Cardiac muscle cell (in vitro differentiated cells and primary cell): Measurements from ENCODE around the gene EFL1. TPM values are rescaled to one million over a fixed set of nuclear protein-coding genes. Genes with fewer than 3 reads are reported as not detected.

Experiments
- DNase-seq, 2 donors: peaks; one replicate each; pipeline versions ENCODE4 v3.0.0 to v3.0.0-alpha.2; 2010 to 2017; ENCODE audit warnings: low read depth in 1 of 2, low spot score in 1 of 2
- H3K27ac ChIP-seq: fragments of 200-600 bp; sonication (generic); 2 replicates; pipeline ENCODE4 v1.5.1; 2016
- H3K27me3 ChIP-seq: fragments of 200-600 bp; sonication (generic); 2 replicates; pipeline ENCODE4 v1.6.0; 2016; ENCODE audit warnings: control low read depth
- H3K36me3 ChIP-seq: fragments of 200-600 bp; sonication (generic); 2 replicates; pipeline ENCODE4 v1.5.1; 2016; ENCODE audit warnings: control low read depth
- H3K4me1 ChIP-seq: fragments of 200-600 bp; sonication (generic); 2 replicates; pipeline ENCODE4 v1.8.1; 2017; ENCODE audit warnings: low read depth, mild to moderate bottlenecking, mixed run types
- H3K4me3 ChIP-seq: fragments of 200-600 bp; sonication (generic); 2 replicates; pipeline ENCODE4 v1.5.1; 2016; ENCODE audit warnings: mild to moderate bottlenecking
- H3K9me3 ChIP-seq: fragments of 200-600 bp; sonication (generic); 2 replicates; pipeline ENCODE4 v1.5.1; 2017; ENCODE audit warnings: low read depth, mild to moderate bottlenecking, control low read depth
- polyA plus RNA-seq: library from polyadenylated mRNA; unstranded; fragments of >200 nt; fragmentation: Nextera tagmentation; extraction: Ambion mirVana; gene quantifications from 2 replicates; pipeline ENCODE4 v1.2.1, GENCODE V29; 2016
- total RNA-seq: library from RNA; depleted of rRNA; stranded (reverse); fragments of >200 nt; gene quantifications from 2 replicates; pipeline ENCODE4 v1.2.3, GENCODE V29; 2016
- TF ChIP-seq, protein P1 (sequence below): IDR thresholded peaks from 2 replicates; pipeline ENCODE4 v1.5.1; 2012; ENCODE audit warnings: low read depth, mild to moderate bottlenecking, low read length

Gene EFL1
- total and polyA plus RNA-seq, 2 experiments from 2014 or later = 46.7 to 54.8 TPM

DNA sequence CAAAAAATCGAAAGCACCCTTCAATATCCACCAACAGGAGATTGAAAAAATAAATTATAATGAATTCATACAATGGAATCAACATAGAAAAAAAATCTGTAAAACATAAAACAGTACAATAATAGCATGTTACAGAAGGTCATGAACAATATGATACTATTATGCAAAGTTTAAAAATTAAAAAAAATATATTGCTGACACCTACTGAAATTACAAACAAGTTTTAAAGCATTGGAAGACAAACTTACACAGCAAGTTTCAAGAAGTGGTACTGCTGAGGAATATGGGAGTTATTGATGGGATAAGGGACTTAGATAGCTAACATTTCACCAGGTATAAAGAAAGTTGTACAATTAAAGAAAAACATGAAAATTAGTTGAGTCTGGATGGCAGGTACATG is 89.4 kb downstream of the EFL1 start:
- TF ChIP-seq, protein P1, sequence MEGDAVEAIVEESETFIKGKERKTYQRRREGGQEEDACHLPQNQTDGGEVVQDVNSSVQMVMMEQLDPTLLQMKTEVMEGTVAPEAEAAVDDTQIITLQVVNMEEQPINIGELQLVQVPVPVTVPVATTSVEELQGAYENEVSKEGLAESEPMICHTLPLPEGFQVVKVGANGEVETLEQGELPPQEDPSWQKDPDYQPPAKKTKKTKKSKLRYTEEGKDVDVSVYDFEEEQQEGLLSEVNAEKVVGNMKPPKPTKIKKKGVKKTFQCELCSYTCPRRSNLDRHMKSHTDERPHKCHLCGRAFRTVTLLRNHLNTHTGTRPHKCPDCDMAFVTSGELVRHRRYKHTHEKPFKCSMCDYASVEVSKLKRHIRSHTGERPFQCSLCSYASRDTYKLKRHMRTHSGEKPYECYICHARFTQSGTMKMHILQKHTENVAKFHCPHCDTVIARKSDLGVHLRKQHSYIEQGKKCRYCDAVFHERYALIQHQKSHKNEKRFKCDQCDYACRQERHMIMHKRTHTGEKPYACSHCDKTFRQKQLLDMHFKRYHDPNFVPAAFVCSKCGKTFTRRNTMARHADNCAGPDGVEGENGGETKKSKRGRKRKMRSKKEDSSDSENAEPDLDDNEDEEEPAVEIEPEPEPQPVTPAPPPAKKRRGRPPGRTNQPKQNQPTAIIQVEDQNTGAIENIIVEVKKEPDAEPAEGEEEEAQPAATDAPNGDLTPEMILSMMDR = no peak
- no peak overlapping the region for H3K27ac ChIP-seq
- no peak overlapping the region for H3K4me3 ChIP-seq
- H3K9me3 ChIP-seq = no peaks in the 10 kb centered on the region
- peaks cover 9% of the 10 kb centered on the region for H3K4me1 ChIP-seq
- no peaks in the 10 kb centered on the region for H3K36me3 ChIP-seq
- no peaks in the 10 kb centered on the region for H3K27me3 ChIP-seq
- DNase-seq = no peak

DNA sequence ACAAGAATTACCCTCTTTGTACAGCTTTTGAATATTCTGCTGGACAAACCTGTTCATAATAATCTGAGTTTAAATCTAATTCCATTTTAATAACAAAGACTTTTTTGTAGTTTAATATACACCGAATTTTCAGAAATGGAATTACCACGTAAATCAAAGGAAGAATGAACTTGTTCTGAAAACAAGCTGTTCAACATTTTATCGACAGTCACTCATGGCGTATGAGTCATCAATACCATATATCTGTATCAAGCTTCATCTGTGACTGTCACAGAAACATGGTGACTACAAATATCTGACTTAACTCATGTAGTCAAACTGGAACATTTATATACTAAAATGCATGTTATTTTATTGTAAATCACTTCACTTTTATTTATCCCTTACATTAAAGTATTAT is 90.0 kb downstream of the EFL1 start:
- Histone ChIP-seq H3K36me3 (no peaks in the 10 kb centered on the region), H3K27me3 (no peaks in the 10 kb centered on the region), H3K4me3 (no peak overlapping the region), H3K9me3 (no peaks in the 10 kb centered on the region), H3K27ac (no peak overlapping the region), H3K4me1 (peaks cover 9% of the 10 kb centered on the region)
- TF ChIP-seq, protein P1 = no peak
- DNase-seq = no peak

DNA sequence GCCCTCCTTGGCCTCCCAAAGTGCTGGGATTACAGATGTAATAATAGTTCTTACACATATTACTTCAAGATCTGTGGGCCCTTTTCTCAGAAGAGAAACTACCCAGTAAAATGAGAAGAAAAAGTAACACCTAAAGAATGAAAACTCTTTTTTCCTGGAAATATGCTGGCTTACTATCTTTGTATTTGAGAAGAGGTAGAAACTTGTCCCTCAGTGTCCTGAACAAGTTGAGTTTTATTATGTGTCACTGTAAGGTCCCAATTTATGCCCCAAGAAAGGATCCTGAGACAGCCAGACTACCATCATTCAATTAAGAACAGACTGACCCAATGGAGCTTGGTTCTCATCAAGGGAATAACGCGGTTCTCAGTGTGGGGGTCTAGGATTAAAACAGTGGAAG is 93.8 kb downstream of the EFL1 start:
- no peak overlapping the region for H3K27ac ChIP-seq
- no peak for DNase-seq
- TF ChIP-seq, protein P1 = no peak
- no peak overlapping the region for H3K4me3 ChIP-seq
- peaks cover 9% of the 10 kb centered on the region for H3K4me1 ChIP-seq
- H3K9me3 ChIP-seq = no peaks in the 10 kb centered on the region
- no peaks in the 10 kb centered on the region for H3K36me3 ChIP-seq
- H3K27me3 ChIP-seq = no peaks in the 10 kb centered on the region

DNA sequence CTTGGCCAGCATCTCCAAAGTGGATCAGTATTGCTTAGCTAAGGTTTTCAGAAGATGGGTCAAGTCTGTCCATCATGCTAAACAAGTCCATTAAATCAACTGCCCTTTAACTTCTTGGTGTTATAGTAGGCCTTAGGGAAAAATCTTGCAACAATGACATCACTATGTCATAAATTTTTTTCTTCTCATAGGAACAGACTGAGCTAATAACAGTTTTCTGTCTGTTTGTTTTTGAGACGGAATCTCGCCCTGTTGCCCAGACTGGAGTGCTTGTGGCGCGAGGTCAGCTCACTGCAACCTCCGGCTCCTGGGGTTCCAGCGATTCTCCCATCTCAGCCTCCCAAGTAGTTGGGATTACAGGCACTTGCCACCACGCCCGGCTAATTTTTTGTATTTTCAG is 94.2 kb downstream of the EFL1 start:
- no peaks in the 10 kb centered on the region for H3K36me3 ChIP-seq
- no peak overlapping the region for H3K4me3 ChIP-seq
- H3K27me3 ChIP-seq = no peaks in the 10 kb centered on the region
- TF ChIP-seq, protein P1 = no peak
- H3K9me3 ChIP-seq = no peaks in the 10 kb centered on the region
- peaks cover 9% of the 10 kb centered on the region for H3K4me1 ChIP-seq
- H3K27ac ChIP-seq = no peak overlapping the region
- DNase-seq = no peak

DNA sequence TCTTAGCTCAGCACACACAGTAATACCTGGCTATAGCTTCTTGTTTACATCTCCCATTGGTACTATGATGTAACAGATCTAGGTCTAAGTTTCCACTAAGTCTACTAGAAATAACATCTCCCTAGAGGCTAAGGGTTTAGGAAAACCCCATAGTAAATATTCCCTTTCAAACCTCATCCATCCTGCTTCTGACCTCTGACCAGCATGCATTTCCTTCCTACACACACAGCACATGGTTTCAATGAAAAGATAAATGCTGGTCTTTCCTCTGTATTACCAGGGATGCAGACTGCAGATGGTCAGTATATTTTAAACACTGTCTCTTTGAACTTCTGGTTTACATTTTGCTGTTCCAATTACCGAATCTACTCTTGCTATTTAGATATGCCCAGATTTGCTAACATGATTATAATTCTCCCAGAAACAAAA is 96.6 kb downstream of the EFL1 start:
- H3K4me1 ChIP-seq = peaks cover 2% of the 10 kb centered on the region
- H3K27ac ChIP-seq = no peak overlapping the region
- TF ChIP-seq, protein P1 = no peak
- peak in 1 of 2 donors; percentile 21 for DNase-seq
- H3K9me3 ChIP-seq = no peaks in the 10 kb centered on the region
- H3K27me3 ChIP-seq = no peaks in the 10 kb centered on the region
- H3K4me3 ChIP-seq = no peak overlapping the region
- H3K36me3 ChIP-seq = peaks cover 6% of the 10 kb centered on the region

DNA sequence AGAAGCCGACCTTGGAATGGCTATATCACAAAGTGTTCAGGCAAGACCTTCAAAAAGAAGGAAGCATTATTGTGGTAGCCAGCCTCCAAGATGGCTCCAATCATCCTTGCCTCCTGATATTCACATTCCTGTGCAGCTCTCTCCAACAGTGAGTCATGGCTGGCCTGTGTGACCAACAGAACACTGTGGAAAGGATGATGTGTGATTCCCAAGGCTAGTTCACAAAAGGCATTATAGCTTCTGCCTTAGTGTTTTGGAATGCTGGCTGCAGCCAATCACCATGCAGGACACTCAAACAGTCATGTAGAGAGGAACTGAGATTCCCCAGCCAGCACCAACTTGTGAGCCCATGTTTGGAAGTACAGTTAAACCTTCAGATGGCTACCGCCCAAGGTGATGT is 102.6 kb downstream of the EFL1 start:
- Histone ChIP-seq H3K27me3 (no peaks in the 10 kb centered on the region), H3K36me3 (peaks cover 28% of the 10 kb centered on the region), H3K4me3 (no peak overlapping the region), H3K4me1 (no peaks in the 10 kb centered on the region), H3K27ac (no peak overlapping the region), H3K9me3 (no peaks in the 10 kb centered on the region)
- TF ChIP-seq, protein P1 = no peak
- DNase-seq = peak in 1 of 2 donors; percentile 93
